H9 (cell line): ENCODE measurements around the gene DSG4. TPM values are rescaled to one million over a fixed set of nuclear protein-coding genes. Genes with fewer than 3 reads are reported as not detected.
"Not testable (repeated sequence)": the region's sequence is repeated elsewhere in the genome, so short reads cannot be mapped to it uniquely, and the experiment has no call there.

Source experiments
- DNase-seq: peaks from one replicate; pipeline ENCODE4 v3.0.0-alpha.2; 2017
- H2AFZ ChIP-seq: one replicate; pipeline ENCODE4 v1.6.1; 2013; ENCODE audit warnings: mild to moderate bottlenecking, low read length, control low read depth, moderate library complexity
- H2AK5ac ChIP-seq: 2 replicates; pipeline ENCODE4 v1.6.1; 2013; ENCODE audit warnings: low read length, control low read depth, mixed read lengths; ENCODE audit not compliant: insufficient read length
- H2BK120ac ChIP-seq: one replicate; pipeline ENCODE4 v1.6.1; 2013; ENCODE audit warnings: low read depth, mild to moderate bottlenecking, low read length, control low read depth, inconsistent platforms; ENCODE audit not compliant: poor library complexity, severe bottlenecking
- H2BK12ac ChIP-seq: 2 replicates; pipeline ENCODE4 v1.6.1; 2013; ENCODE audit warnings: low read length, control low read depth, mixed read lengths, low read depth; ENCODE audit not compliant: insufficient read length
- H2BK15ac ChIP-seq: 2 replicates; pipeline ENCODE4 v1.6.1; 2013; ENCODE audit warnings: low read depth, low read length, control low read depth
- H2BK20ac ChIP-seq: one replicate; pipeline ENCODE4 v1.6.1; 2013; ENCODE audit warnings: low read depth, mild to moderate bottlenecking, low read length, control low read depth, inconsistent platforms; ENCODE audit not compliant: poor library complexity, severe bottlenecking
- H2BK5ac ChIP-seq: 2 replicates; pipeline ENCODE4 v1.6.1; 2013; ENCODE audit warnings: low read length, control low read depth, mixed read lengths; ENCODE audit not compliant: insufficient read length
- H3K14ac ChIP-seq: 2 replicates; pipeline ENCODE4 v1.6.1; 2013; ENCODE audit warnings: low read length, control low read depth; ENCODE audit not compliant: insufficient read depth
- H3K18ac ChIP-seq: 2 replicates; pipeline ENCODE4 v1.6.1; 2013; ENCODE audit warnings: low read depth, mild to moderate bottlenecking, mixed read lengths, low read length, control low read depth; ENCODE audit not compliant: insufficient read length
- H3K23ac ChIP-seq: 2 replicates; pipeline ENCODE4 v1.6.1; 2013; ENCODE audit warnings: low read length, control low read depth, mixed read lengths, low read depth; ENCODE audit not compliant: insufficient read length
- H3K23me2 ChIP-seq: 2 replicates; pipeline ENCODE4 v1.6.1; 2013; ENCODE audit warnings: low read depth, mild to moderate bottlenecking, mixed read lengths, low read length, control low read depth; ENCODE audit not compliant: insufficient read length, poor library complexity, severe bottlenecking
- H3K27ac ChIP-seq: 2 replicates; pipeline ENCODE4 v1.5.1; 2013; ENCODE audit warnings: low read length, control low read depth, mixed read lengths, low read depth; ENCODE audit not compliant: insufficient read length
- H3K27me3 ChIP-seq: 2 replicates; pipeline ENCODE4 v1.6.1; 2013; ENCODE audit warnings: low read length, control low read depth, inconsistent platforms; ENCODE audit not compliant: insufficient read depth
- H3K4ac ChIP-seq: 2 replicates; pipeline ENCODE4 v1.6.1; 2013; ENCODE audit warnings: low read depth, mild to moderate bottlenecking, control low read depth, inconsistent platforms, low read length, moderate library complexity
- H3K4me1 ChIP-seq: 2 replicates; pipeline ENCODE4 v1.6.1; 2013; ENCODE audit warnings: low read length, control low read depth, inconsistent platforms; ENCODE audit not compliant: insufficient read depth
- H3K4me2 ChIP-seq: 2 replicates; pipeline ENCODE4 v1.6.1; 2013; ENCODE audit warnings: low read length, control low read depth, mixed read lengths; ENCODE audit not compliant: insufficient read length, insufficient read depth
- H3K56ac ChIP-seq: 2 replicates; pipeline ENCODE4 v1.6.1; 2013; ENCODE audit warnings: low read depth, mild to moderate bottlenecking, mixed read lengths, low read length, control low read depth; ENCODE audit not compliant: insufficient read length
- H3K79me1 ChIP-seq: 2 replicates; pipeline ENCODE4 v1.6.1; 2013; ENCODE audit warnings: low read depth, mild to moderate bottlenecking, moderate library complexity, low read length, control low read depth, inconsistent platforms; ENCODE audit not compliant: insufficient read depth, poor library complexity, severe bottlenecking
- H3K79me2 ChIP-seq: 2 replicates; pipeline ENCODE4 v1.6.1; 2013; ENCODE audit warnings: low read length, control low read depth, inconsistent platforms; ENCODE audit not compliant: insufficient read depth
- H3K9ac ChIP-seq: 2 replicates; pipeline ENCODE4 v1.6.1; 2013; ENCODE audit warnings: low read length, control low read depth, mixed read lengths; ENCODE audit not compliant: insufficient read length; ENCODE audit errors: extremely low read depth
- H3K9me3 ChIP-seq: one replicate; pipeline ENCODE4 v1.6.1; 2013; ENCODE audit warnings: low read depth, low read length, inconsistent platforms; ENCODE audit not compliant: control insufficient read depth
- H3T11ph ChIP-seq: one replicate; pipeline ENCODE4 v1.6.1; 2013; ENCODE audit warnings: mild to moderate bottlenecking, low read length, control low read depth, inconsistent platforms
- H4K20me1 ChIP-seq: one replicate; pipeline ENCODE4 v1.6.1; 2013; ENCODE audit not compliant: control insufficient read depth, insufficient read length, insufficient read depth
- H4K5ac ChIP-seq: 2 replicates; pipeline ENCODE4 v1.6.1; 2013; ENCODE audit warnings: low read depth, mild to moderate bottlenecking, mixed read lengths, low read length, control low read depth; ENCODE audit not compliant: insufficient read length
- H4K8ac ChIP-seq: replicated peaks from 2 replicates; pipeline ENCODE4 v1.6.1; 2013; ENCODE audit warnings: low read length, control low read depth, mixed read lengths, low read depth; ENCODE audit not compliant: insufficient read length
- H4K91ac ChIP-seq: 2 replicates; pipeline ENCODE4 v1.6.1; 2013; ENCODE audit warnings: low read depth, mild to moderate bottlenecking, moderate library complexity, mixed read lengths, low read length, control low read depth; ENCODE audit not compliant: insufficient read length
- H3K27ac Mint-ChIP-seq, 3 experiments: 2 replicates in 2 of 3; 3 replicates in 1 of 3; pipeline ENCODE4 v1.8.0; 2020 to 2021; ENCODE audit warnings: mixed read lengths in 3 of 3, mild to moderate bottlenecking in 1 of 3, moderate library complexity in 1 of 3
- H3K27me3 Mint-ChIP-seq: 2 replicates; pipeline ENCODE4 v1.8.0; 2021; ENCODE audit warnings: low read depth, mild to moderate bottlenecking, moderate library complexity, mixed read lengths
- H3K36me3 Mint-ChIP-seq, 3 experiments: 2 replicates in 2 of 3; 3 replicates in 1 of 3; pipeline ENCODE4 v1.8.0; 2020 to 2021; ENCODE audit warnings: low read depth in 3 of 3, mixed read lengths in 3 of 3; ENCODE audit not compliant: insufficient read depth in 1 of 3
- H3K4me1 Mint-ChIP-seq, 2 experiments: 2 replicates each; pipeline ENCODE4 v1.8.0; 2020; ENCODE audit warnings: mixed read lengths in 2 of 2
- H3K4me3 Mint-ChIP-seq, 2 experiments: 2 replicates in 1 of 2; 3 replicates in 1 of 2; pipeline ENCODE4 v1.8.0; 2020 to 2021; ENCODE audit warnings: mild to moderate bottlenecking in 2 of 2, mixed read lengths in 2 of 2, moderate library complexity in 1 of 2
- H3K9me3 Mint-ChIP-seq, 2 experiments: 2 replicates in 1 of 2; 3 replicates in 1 of 2; pipeline ENCODE4 v1.8.0; 2020; ENCODE audit warnings: mild to moderate bottlenecking in 2 of 2, mixed read lengths in 2 of 2, moderate library complexity in 1 of 2
- CTCF ChIP-seq: fragments of 200-600 bp; sonication (generic); conservative IDR thresholded peaks from 3 replicates; pipeline ENCODE4 v1.8.0; 2021; ENCODE audit warnings: antibody characterized with exemption, mild to moderate bottlenecking
- WGBS: extraction: QIAGEN DNeasy Blood & Tissue Kit; methylation state at CpG from one replicate; pipeline ENCODE4 v1.1.7; 2013; ENCODE audit warnings: missing lambda C conversion rate, low lambda C conversion rate, mixed read lengths; ENCODE audit not compliant: insufficient read length; ENCODE audit errors: extremely low coverage; 5-methylcytosine and 5-hydroxymethylcytosine counted together
- total RNA-seq: library from RNA; stranded (reverse); gene quantifications from 2 replicates; pipeline ENCODE4 v1.2.1, GENCODE V29; 2021

Gene DSG4
- total RNA-seq, 1 experiment from 2014 or later = not detected

- Histone ChIP-seq H3K9me3 (no peaks in the 10 kb centered on the region), H3K4me1 (no peaks in the 10 kb centered on the region; the same call in 1 of the 2 replicates), H4K5ac (no peak overlapping the region), H3K14ac (no peak overlapping the region), H4K8ac (peak overlapping the region; percentile 28), H4K20me1 (no peaks in the 10 kb centered on the region), H3K9ac (no peak overlapping the region), H3K4me2 (no peak overlapping the region), H3K4ac (no peak overlapping the region), H2BK5ac (no peak overlapping the region), H2BK15ac (no peak overlapping the region), H3K79me2 (no peaks in the 10 kb centered on the region), H3K18ac (no peak overlapping the region), H3K56ac (no peak overlapping the region), H3K23ac (no peak overlapping the region), H3K79me1 (no peaks in the 10 kb centered on the region), H2BK120ac (no peak overlapping the region), H4K91ac (no peak overlapping the region), H3K23me2 (no peaks in the 10 kb centered on the region), H2AFZ (peak overlapping the region; percentile 58), H3K27ac (no peak overlapping the region), H3T11ph (no peak overlapping the region), H2BK20ac (no peak overlapping the region), H2BK12ac (no peak overlapping the region), H3K27me3 (no peaks in the 10 kb centered on the region), H2AK5ac (no peak overlapping the region)
- Mint-ChIP-seq H3K9me3 (no peaks in the 10 kb centered on the region), H3K36me3 (no peaks in the 10 kb centered on the region; a peak in 1 of 7 replicates), H3K4me3 (no peak overlapping the region), H3K27me3 (no peaks in the 10 kb centered on the region), H3K27ac (no peak overlapping the region), H3K4me1 (0 out of 4 replicates have a peak, but pooled peaks cover 0 to 4% of the 10 kb centered on the region in 2 experiments)
- TF ChIP-seq CTCF = no peak
- DNase-seq = no peak
- WGBS = no CpG with 5 or more reads among the region's 4 CpGs
These were observed 33.1 kb upstream of the DSG4 start for GRCh38 chr18:31343454-31343853.

- not testable (repeated sequence) for H3K27me3 Mint-ChIP-seq, H3K18ac ChIP-seq, H4K20me1 ChIP-seq, H3K9ac ChIP-seq, H3T11ph ChIP-seq, H3K79me1 ChIP-seq, H2BK5ac ChIP-seq, H2BK12ac ChIP-seq, H3K4me1 ChIP-seq, H3K23ac ChIP-seq, H3K27me3 ChIP-seq, H4K5ac ChIP-seq, H3K23me2 ChIP-seq, H3K4ac ChIP-seq, H2BK20ac ChIP-seq, DNase-seq, H3K4me2 ChIP-seq, H2BK120ac ChIP-seq, H3K9me3 ChIP-seq, H4K91ac ChIP-seq, H3K14ac ChIP-seq, H3K79me2 ChIP-seq, H3K56ac ChIP-seq, H2AFZ ChIP-seq, H2AK5ac ChIP-seq, H3K4me1 Mint-ChIP-seq, H3K4me3 Mint-ChIP-seq, H3K27ac ChIP-seq, H2BK15ac ChIP-seq, H4K8ac ChIP-seq, H3K27ac Mint-ChIP-seq
- Mint-ChIP-seq H3K9me3 (peaks cover 13% of the 10 kb centered on the region in 2 experiments), H3K36me3 (peaks cover 12 to 15% (median 13%) of the 10 kb centered on the region in 3 experiments)
- no CpG with 5 or more reads among the region's 17 CpGs for WGBS
These were observed 23.2 kb upstream of the DSG4 start for GRCh38 chr18:31353336-31353735.
